ENCODE data around the gene EIF3D. TPM values are rescaled to one million over a fixed set of nuclear protein-coding genes. Genes with fewer than 3 reads are reported as not detected.

The EIF3D gene
- total RNA-seq, 1 experiment from 2014 or later = 151 TPM

GRCh38 chr22:36550701-36551495, 21.9 kb upstream of the EIF3D start:
- no peak for ATAC-seq

GRCh38 chr22:36549033-36549432, 20.1 kb upstream of the EIF3D start:
- Histone ChIP-seq H3K9me3 (ENCODE audit: control insufficient read depth, insufficient read depth, low read depth, low read length) (no peaks in the 10 kb centered on the region), H3K36me3 (ENCODE audit: control insufficient read depth, insufficient read depth, low read length) (no peaks in the 10 kb centered on the region), H3K27me3 (ENCODE audit: control insufficient read depth, insufficient read depth, low read length) (no peaks in the 10 kb centered on the region), H3K4me3 (ENCODE audit: low read depth in 2 of 2, low read length in 2 of 2) (no peak overlapping the region), H3K27ac (ENCODE audit: low read length) (peak overlapping the region; percentile 56), H3K4me1 (ENCODE audit: control insufficient read depth, insufficient read depth, low read length) (peaks cover 24% of the 10 kb centered on the region)
- POLR2A ChIA-PET = no interaction called here
- intact Hi-C loops (cut with micrococcal nuclease; ENCODE audit: unreplicated experiment) = no loop called here
- TF ChIP-seq REST (IDR thresholded peaks at IDR 0.05; ENCODE audit: insufficient read depth in 1 of 2, low read depth in 2 of 2, low read length in 1 of 2) (no peak), CTCF (IDR thresholded peaks at IDR 0.05) (no peak), POLR2AphosphoS5 (IDR thresholded peaks at IDR 0.05; ENCODE audit: low read depth, low read length) (no peak), TCF7L2 (IDR thresholded peaks at IDR 0.05; ENCODE audit: low read depth, low read length) (no peak), SIN3A (IDR thresholded peaks at IDR 0.05; ENCODE audit: borderline replicate concordance, insufficient read depth, low read depth, low read length) (no peak)
- in situ Hi-C loops (cut with HindIII; ENCODE audit: low pct_unique_long_range_greater_than_20kb, low sequenced_read_pairs) = no loop called here
- CTCF ChIA-PET = no interaction called here
- BruUV-seq (replicated peaks) = no TSS peak
- ATAC-seq (no peak), DNase-seq (ENCODE audit: low read depth, low spot score) (no peak)

More at GRCh38 chr22:36550701-36551495, 21.9 kb upstream of the EIF3D start:
- CTCF ChIA-PET = no interaction called here
- Histone ChIP-seq H3K27me3 (ENCODE audit: control insufficient read depth, insufficient read depth, low read length) (no peaks in the 10 kb centered on the region), H3K4me3 (ENCODE audit: low read depth in 2 of 2, low read length in 2 of 2) (no peak overlapping the region), H3K4me1 (ENCODE audit: control insufficient read depth, insufficient read depth, low read length) (peaks cover 23% of the 10 kb centered on the region), H3K9me3 (ENCODE audit: control insufficient read depth, insufficient read depth, low read depth, low read length) (no peaks in the 10 kb centered on the region), H3K27ac (ENCODE audit: low read length) (no peak overlapping the region), H3K36me3 (ENCODE audit: control insufficient read depth, insufficient read depth, low read length) (no peaks in the 10 kb centered on the region)
- in situ Hi-C loops (cut with HindIII; ENCODE audit: low pct_unique_long_range_greater_than_20kb, low sequenced_read_pairs) = no loop called here
- no TSS peak for BruUV-seq (replicated peaks)
- DNase-seq (ENCODE audit: low read depth, low spot score) = no peak
- POLR2A ChIA-PET = no interaction called here
- TF ChIP-seq TCF7L2 (IDR thresholded peaks at IDR 0.05; ENCODE audit: low read depth, low read length) (no peak), CTCF (IDR thresholded peaks at IDR 0.05) (no peak), REST (IDR thresholded peaks at IDR 0.05; ENCODE audit: insufficient read depth in 1 of 2, low read depth in 2 of 2, low read length in 1 of 2) (no peak), SIN3A (IDR thresholded peaks at IDR 0.05; ENCODE audit: borderline replicate concordance, insufficient read depth, low read depth, low read length) (no peak), POLR2AphosphoS5 (IDR thresholded peaks at IDR 0.05; ENCODE audit: low read depth, low read length) (no peak)
- intact Hi-C loops (cut with micrococcal nuclease; ENCODE audit: unreplicated experiment) = no loop called here

Measured in Panc1 (cell line).